Measurements from ENCODE around the gene SLC20A1.
"Not testable (repeated sequence)": the region's sequence is repeated elsewhere in the genome, so short reads cannot be mapped to it uniquely, and the experiment has no call there.

SLC20A1 gene, protein sequence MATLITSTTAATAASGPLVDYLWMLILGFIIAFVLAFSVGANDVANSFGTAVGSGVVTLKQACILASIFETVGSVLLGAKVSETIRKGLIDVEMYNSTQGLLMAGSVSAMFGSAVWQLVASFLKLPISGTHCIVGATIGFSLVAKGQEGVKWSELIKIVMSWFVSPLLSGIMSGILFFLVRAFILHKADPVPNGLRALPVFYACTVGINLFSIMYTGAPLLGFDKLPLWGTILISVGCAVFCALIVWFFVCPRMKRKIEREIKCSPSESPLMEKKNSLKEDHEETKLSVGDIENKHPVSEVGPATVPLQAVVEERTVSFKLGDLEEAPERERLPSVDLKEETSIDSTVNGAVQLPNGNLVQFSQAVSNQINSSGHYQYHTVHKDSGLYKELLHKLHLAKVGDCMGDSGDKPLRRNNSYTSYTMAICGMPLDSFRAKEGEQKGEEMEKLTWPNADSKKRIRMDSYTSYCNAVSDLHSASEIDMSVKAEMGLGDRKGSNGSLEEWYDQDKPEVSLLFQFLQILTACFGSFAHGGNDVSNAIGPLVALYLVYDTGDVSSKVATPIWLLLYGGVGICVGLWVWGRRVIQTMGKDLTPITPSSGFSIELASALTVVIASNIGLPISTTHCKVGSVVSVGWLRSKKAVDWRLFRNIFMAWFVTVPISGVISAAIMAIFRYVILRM

DNA sequence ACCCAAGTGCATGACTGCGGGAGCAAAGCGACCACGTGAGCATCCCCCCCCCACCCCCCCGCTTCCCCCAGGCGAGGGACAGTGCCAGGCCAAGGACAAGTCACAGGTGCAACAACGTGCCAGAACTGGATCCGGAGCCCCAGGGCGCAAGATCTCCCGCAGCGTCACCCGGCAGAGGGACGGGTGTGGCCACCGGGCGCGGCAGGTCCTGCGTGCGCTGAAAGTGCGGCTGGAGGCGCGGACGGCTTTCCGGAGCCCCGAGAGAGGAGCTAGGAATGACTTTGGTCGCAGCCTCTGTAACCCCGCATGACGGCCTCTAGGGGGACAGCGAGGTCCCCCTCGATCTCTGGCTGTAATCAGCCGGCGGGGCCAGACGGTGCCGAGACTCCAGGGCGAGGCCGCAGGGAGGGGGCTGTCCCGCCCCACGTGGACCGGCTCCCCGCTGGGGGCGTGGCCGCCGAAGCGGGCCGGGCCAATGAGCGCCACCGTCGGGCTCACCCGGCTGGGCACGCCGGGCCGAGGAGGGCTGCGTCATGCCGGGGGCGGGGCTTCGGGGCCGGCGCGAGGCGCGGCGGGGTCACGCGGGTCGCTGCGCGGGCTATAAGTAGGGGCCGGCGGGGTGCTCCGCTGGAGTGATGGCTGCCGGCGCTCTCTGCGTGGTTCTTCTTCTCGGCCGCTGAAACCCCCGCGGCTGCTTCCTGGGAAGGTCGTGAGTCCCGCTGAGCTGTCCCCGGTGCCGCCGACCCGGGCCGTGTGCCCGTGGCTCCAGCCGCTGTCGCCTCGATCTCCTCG is at the start of gene SLC20A1:
Gene SLC20A1, plus strand, starts transcription at position 630 of the 792 bp plus-strand sequence. CDS start 890 bp downstream, outside the sequence.
- peak; percentile 88 for DNase-seq

DNA sequence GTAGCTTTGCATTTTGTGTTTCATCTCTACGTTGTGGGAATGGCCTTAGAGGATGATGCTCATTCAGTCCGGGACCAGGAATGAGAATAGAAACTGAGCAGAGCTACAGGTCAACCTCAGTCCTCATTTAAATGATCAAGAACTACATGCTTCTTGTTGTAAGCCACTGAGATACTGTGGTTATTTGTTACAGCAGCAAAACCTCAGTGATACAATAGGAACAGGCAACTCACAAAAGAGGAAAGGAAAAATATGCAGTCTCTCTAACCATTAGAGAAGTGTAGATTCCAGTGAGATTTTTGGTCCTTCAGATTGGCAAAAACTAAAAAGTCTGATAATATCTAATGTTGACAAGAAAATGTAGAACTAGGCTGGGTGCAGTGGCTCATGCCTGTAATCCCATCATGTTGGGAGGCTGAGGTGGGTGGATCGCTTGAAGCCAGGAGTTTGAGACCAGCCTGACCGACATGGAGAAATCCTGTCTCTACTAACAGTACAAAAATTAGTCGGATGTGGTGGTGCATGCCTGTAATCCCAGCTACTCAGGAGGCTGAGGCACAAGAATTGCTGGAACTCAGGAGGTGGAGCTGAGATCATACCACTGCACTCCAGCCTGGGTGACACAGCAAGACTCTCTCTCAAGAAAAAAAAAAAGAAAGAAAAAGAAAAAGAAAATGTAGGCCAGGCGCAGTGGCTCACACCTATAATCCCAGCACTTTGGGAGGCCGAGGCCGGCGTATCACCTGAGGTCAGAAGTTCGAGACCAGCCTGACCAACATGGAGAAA is 48.0 kb upstream of the SLC20A1 start:
- DNase-seq, result no peak

DNA sequence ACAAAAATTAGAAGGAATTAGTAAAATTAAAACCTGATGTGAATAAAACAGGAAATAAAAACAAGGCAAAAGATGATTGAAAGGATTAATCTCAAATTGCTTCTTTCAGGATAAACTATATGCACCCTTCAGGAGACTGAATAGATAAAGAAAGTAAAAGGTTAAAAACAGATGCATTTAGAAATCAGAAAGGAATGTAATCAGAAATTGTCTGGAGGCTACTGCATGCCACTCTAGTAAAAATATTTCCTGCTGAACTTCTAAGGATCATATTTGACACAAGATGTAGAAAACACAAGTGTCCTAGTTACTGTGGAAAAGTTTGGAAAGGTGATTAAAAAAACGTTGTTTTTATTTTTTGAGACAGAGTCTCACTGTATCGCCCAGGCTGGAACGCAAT is 45.1 kb upstream of the SLC20A1 start:
- no peak for DNase-seq

DNA sequence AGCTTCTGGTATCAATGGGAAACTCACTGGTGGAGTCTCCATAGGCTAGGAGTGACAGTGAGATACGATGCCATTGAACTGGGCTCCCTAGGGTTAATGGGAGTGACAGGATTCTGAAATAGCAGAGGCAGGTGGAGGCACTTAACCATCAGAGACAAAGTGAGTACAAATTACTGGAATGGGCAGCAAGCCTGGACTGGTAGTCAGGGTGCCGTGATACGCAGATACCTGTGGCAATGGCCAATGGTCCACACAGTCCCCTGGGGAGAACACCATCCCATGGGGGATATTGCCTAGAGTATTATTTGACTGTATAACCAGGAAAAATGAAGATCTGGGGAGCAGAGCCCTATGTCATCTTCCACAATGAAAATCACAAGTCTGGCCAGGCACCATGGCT is 44.0 kb upstream of the SLC20A1 start:
- no peak for DNase-seq

DNA sequence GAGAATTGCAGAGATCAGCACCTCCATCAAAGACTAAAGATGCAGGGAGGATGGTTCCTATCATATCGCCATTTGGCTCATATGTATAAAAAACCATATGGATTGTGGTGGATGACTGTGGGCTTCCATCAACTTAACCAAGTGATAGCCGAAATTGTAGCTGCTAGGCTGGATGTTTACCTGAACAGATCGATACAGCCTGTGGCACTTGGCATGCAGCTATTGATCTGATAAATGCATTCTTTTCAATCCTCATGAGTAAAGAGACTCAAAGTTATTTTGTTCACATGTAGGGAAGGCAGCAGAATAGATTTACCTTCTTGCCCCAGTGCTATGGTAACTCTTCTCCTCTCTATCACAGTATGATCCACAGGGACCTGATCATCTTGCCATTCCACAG is 42.8 kb upstream of the SLC20A1 start:
- no peak for DNase-seq

DNA sequence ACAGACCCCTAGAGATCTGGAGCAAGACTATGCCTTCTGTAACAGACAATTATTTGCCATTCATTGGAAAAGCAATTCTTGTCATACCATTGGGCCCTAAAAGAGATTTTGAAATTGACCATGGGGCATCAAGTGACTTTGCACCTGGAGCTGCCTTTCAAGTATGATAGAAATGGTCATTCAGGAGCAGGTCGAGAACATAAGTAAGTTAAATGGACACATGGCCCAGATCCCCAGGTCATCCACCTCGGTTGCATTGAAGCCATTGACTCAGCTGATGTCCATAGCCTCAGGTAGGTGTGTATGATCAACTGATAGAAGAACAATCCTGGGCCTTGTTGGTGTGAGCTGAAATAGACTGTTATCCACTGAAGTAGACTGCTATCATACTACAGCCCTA is 42.0 kb upstream of the SLC20A1 start:
- DNase-seq, result no peak

DNA sequence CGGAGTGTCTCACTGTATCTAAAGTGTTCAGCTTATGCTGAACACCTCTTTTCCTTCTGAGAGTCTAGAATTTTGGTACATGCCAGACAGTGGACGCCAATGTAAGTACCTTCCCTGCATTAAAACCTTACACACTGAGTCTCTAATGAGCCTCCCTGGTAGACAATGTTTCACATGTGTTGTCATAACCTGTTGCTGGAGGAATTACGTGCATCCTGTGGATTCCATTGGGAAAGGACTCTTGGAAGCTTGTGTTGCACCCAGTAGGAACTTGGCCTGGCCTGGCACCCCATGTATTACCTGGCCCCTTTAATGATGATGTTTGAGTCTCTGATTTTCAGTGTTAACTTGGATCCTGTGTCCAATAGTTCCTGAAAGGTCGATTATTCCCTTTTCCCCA is 40.8 kb upstream of the SLC20A1 start:
- no peak for DNase-seq

DNA sequence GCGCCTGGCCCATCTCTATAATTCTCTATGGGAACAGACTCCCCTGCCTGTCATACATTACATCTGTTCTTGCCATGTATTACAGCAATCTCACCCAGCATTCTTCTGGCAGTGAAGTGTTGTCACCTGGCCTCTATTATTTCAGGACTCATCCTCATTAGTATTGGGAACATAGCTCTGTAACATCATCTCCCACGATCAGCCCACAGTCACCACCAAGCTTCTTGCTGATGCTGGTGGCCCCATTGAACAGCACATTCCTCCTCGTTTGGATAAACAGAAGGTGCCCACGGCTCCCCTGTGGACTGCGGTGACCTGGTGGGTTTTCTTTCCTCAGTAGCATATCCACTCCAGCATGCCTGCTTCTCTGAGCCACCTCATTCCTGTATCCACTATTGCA is 39.8 kb upstream of the SLC20A1 start:
- no peak for DNase-seq

DNA sequence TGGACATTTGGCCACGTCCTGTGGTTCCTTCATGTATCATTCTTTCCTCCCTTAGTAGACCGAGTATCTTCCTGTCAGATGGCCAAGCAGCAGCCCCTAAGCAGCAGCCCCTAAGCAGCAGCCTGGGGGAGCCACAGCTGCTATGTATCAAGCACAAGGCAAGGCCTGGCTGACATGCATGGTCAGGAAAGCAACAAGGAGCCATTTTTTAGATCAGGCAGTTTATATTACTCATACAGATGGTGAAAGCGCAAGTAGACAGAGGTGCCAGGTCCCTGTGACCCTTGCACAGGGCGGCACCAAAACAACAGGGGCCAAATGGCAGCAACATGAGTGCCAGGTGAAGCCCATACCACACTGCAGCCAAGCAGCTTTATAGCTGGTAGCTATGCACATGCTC is 39.2 kb upstream of the SLC20A1 start:
- no peak for DNase-seq

DNA sequence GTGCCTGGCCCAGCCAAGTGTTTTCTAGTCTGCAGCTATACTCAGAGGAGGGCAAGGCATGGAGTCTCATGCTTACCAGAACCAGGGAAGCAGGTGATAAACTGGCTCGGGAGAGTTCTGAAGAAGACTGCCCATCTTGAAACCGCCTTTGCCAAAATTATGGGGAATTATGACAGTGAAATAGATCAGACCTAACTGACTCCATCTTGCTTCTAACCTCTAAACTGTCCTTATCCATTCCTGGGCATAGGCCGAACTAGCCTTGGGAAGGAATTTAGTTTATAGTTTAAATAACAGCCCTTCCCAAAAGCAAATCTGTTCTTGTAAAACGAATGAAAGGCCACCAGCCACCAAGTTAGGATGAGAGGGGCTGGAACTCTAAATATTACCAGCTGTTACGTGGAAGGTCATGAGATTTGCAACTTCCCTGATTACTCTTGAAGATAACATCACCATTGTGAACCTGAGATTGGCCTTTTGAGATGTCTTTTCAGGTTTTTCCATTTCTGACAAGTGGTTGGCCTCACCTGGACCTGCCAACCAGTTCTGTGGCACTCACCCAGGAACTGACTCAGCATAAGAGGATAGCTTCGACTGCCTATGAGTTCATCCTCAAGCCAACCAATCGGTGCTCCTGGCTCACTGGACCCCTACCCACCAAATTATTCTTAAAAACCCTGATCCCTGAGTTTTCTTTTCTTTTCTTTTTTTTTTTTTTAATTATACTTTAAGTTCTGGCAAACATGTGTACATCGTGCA is 37.9 kb upstream of the SLC20A1 start:
- no peak for DNase-seq

DNA sequence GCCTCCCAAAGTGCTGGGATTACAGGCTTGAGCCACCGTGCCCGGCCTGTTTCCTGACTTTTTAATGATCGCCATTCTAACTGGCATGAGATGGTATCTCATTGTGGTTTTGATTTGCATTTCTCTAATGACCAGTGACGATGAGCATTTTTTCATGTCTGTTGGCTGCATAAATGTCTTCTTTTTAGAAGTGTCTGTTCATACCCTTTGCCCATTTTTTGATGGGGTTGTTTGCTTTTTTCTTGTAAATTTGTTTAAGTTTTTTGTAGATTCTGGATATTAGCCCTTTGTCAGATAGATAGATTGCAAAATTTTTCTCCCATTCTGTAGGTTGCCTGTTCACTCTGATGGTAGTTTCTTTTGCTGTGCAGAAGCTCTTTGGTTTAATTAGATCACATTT is 36.4 kb upstream of the SLC20A1 start:
- not testable (repeated sequence) for DNase-seq

DNA sequence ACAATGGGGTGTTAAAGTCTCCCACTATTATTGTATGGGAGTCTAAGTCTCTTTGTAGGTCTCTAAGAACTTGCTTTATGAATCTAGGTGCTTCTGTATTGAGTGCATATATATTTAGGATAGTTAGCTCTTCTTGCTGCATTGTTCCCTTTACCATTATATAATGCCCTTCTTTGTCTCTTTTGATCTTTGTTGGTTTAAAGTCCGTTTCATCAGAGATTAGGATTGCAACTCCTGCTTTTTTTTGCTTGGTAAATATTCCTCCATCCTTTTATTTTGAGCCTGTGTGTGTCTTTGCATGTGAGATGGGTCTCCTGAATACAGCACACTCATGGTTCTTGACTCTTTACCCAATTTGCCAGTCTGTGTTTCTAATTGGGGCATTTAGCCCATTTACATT is 33.5 kb upstream of the SLC20A1 start:
- not testable (repeated sequence) for DNase-seq

DNA sequence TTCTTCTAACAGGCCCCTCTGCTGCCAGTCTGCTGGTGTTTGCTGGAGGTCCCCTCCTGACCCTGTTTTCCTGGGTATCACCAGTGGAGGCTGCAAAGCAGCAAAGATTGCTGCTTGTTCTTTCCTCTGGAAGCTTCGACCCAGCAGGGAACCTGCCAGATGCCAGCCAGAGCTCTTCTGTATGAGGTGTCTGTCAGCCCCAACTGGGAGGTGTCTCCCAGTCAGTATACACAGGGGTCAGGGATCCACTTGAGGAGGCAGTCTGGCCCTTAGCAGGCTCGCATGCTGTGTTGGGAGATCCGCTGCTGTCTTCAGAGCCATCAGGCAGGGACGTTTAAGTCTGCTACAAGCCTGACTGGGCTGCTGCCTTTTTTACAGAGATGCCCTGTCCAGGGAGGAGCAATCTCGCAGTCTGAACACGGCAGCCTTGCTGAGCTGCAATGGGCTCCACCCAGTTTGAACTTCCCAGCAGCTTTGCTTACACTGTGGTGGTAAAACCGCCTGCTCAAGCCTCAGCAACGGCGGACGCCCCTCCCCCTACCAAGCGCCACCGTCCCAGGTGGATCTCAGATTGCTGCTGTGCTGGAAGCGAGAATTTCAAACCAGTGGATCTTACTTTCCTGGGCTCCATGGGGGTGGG is 31.4 kb upstream of the SLC20A1 start:
- DNase-seq, result no peak

DNA sequence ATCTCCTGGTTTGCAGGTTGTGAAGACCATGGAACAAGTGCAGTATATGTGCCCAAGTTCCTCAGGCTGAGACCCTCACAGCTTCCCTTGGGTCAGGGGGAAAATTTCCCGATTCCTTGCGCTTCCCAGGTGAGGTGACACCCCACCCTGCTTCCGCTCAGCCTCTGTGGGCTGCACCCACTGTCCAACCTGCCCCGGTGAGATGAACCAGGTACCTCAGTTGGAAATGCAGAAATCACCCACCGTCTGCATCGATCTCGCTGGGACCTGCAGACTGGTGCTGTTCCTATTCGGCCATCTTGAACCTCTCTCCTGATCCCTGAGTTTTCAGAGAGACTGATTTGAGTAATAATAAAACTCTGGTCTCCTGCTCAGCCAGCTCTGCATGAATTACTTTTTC is 30.7 kb upstream of the SLC20A1 start:
- DNase-seq, result no peak

DNA sequence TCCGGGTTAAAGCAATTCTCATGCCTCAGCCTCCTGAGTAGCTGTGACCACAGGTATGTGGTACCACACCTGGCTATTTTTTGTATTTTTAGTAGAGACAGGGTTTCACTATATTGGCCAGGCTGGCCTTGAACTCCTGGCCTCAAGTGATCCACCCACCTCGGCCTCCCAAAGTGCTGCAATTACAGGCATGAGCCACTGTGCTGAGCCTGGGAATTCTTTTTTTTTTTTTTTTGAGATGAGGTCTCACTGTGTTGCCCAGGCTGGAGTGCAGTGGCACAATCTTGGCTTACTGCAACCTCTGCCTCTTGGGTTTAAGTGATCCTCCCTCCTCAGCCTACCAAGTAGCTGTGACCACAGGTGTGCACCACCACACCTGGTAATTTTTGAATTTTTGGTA is 29.9 kb upstream of the SLC20A1 start:
- not testable (repeated sequence) for DNase-seq

DNA sequence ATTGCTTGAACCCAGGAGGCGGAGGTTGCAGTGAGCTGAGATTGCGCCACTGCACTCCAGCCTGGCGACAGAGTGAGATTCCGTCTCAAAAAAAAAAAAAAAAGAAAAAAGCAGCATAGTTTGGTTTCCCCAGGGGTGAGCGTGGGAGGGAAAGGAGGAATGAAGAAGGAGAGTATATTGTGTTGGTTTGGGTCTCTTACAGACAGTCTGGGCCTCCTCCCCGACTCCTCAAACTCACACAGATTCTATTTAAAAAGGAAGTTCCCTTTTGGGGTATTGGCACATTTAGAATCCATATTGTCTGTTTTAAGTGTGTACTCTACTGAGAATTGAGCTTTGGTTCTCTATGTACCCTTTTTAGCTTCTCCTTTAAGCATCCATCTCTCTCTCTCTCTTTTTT is 27.4 kb upstream of the SLC20A1 start:
- no peak for DNase-seq

DNA sequence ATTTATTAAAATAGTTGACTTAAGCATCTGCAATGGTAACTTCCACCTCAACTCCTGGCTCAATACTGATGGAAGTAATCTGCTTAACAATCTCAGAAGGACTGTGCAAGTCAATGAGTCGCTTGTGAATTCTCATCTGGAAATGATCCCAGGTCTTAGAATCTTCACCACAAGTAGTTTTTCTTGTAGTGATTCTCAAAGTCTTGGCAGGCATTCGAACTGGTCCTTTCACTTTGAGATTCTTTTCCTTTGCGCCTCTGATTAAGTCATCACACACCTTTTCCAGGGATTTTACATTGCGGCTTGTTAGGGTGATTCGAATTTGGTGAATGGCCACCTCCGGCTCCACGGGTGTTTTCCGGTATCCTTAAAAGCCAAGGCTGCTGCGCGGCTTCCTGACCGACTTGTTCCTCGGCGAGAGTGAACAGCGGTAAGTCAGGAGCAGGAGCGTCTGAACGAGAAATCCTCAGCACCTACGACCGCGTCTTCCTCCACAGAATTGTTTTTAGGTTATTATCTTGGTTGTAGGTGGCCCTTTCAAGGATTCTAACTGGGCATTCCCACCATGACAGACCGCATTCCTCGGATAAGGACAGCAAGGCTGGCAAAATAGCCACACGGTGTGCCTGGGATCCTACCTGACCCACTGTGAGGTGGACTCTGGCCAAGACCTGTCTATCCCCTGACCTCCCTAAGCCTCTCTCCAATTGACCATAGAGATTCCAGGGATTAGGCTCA is 23.8 kb upstream of the SLC20A1 start:
- DNase-seq, result no peak

DNA sequence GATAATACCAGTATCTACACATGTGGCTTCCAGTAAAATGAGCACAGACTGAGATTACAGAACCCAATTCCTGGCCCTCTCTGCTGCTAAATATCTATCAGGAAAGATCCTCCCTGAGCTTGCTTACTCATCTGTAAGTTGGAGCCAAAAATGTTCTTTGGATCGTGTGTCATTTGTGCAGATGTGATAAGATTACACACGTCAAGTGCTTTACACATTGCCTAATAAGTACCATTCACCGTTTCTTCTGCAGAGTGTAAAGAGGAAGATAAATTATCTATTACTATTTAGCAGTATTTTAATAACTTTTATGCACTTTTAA is 23.2 kb upstream of the SLC20A1 start:
- DNase-seq, result no peak

DNA sequence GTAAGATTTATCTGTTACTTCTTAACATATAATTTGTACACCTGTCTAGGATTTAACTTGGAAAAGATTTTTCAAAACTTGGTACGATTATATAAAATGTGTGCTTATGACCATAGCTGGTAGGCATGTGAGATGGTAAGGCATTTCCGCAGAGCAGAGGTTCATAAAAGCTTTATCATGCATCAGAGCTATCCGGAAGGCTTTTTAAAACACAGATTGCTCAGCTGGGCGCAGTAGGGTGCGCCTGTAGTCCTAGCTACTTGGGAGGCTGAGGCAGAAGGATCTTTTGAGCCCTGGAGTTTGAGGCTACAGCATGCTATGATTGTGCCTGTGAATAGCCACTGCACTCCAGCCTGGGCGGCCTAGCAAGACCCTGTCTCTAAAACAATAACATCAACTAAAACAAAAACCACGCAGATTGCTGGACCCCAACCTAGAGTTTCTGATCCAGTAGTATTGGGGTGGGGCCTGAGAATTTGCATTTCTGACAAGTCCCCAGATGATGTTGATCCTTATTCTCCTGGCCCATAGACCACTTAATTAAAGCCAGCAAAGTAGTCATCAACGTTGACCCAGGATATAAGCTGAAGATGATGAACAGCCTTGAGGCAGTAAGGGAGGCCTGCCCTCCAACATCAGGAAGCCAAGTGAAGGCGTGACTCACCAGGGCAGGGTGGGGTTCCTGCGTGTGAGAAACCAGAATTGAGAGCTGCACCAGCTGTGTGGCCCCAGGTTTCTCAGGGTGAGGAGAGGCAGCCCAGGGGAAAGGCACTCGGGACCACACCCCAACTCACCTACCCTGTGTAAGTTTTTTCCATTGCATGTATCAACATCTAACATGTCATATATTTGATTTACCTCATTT is 21.6 kb upstream of the SLC20A1 start:
- DNase-seq, result no peak
